A172 (cell line): Measurements from ENCODE around the gene SNCA. TPM values are rescaled to one million over a fixed set of nuclear protein-coding genes. Genes with fewer than 3 reads are reported as not detected.

Experiments used
- DNase-seq: peaks from one replicate; pipeline ENCODE4 v3.0.0-alpha.2; 2015; ENCODE audit warnings: low spot score
- total RNA-seq: library from RNA; depleted of rRNA; stranded (reverse); fragments of >200 nt; shearing (Covaris generic); gene quantifications from 2 replicates; pipeline ENCODE4 v1.2.3, GENCODE V29; 2014; rRNA removed

The SNCA gene
- not detected in 2 replicates for total RNA-seq

GRCh38 chr4:89836897-89837384, at the start of gene SNCA:
SNCA (minus strand) TSS chr4:89837161; CDS start chr4:89835667, 1,494 bp downstream.
- DNase-seq = no peak

DNA sequence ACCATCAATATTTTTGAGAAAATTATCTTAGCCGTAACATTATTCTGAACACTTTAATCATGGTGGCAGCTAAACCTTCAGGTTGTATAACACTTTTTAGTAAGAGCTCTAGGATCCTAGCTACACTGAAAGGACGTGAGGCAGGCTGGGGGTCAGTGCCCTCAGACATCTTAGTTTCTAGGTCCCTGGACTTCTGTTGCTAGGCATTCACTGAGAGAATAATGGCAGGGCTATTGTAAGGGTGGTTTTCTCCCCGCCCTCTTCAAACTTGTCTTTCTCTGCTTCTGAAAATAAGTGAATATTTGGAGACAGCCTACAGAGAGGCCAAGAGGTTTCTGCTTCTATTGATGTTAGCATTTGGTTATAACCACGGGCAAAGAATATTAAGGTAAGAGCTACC, 42.3 kb upstream of the SNCA start:
- no peak for DNase-seq

DNA sequence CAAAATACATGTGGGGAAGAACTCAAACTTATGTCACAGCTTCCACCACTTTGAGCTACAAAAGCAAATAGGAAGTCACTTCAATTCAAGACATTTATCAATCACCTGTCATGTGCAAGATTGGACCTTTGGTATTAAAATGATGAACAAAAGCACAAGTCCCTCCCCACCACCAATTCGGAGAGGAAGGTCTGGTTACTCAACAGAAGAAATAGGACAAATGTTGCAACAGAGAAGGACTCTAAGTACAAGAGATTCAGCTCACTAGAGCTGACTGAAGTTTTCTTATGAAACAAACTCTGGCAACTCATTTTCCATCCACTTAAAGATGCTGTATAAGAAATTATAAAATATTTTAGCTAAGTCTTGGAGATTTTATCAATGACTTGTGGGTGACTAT, 41.6 kb upstream of the SNCA start:
- no peak for DNase-seq

DNA sequence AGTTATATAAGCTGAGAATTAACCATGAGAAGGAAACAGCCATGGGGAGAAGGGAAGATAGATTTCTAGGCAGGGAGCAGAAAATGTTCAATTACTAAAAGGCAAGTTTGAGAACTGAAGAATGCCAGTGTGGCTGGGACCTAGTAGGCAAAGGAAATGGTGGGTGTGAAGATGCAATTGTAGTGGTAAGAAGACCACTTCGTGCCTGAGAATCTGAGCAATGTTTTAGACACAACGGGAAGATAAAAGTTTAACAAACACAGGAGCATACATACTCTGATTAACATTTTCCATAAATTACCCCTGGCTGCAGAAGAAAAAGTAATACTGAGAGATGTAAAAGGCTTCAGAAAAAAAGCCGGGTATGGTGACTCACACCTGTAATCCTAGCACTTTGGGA, 39.6 kb upstream of the SNCA start:
- DNase-seq = no peak

DNA sequence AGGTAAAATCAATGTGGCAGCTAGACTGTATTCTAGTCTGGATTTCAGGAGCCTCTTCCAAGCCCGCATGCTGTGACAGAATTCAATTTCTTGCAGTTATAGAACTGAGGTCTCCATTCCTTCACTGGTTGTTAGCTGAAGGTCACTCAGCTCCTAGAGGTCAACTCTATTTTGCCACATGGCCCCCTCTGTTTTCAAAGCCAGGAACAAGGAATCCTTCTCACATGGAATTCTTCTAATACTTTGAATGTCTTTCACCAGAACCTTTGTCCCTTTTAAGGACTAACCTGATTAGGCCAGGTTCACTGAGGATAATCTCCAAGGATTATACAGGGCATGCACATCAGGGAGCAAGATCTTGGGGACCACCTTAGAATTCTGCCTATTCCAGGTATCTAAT, 34.2 kb upstream of the SNCA start:
- DNase-seq = no peak

GRCh38 chr4:89868999-89869589, 32.1 kb upstream of the SNCA start:
- no peak for DNase-seq

DNA sequence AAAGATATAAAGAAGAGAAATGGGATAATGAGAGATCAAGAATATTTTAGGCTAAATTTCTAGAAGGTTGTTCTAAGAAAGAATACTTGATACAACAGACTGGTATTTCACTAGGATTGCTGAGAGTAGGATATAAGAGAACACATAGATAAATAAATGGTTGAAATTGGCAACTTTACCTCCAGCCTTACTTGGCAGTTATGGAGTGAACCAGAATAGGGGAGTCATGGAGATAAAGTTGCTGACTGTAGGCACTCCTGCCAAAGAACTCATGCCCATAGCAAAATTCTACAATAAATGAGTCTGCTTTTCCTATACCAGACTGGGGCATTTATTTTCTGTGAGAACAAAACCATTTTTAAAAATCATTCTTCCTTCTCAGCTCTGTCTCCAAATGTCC, 31.3 kb upstream of the SNCA start:
- DNase-seq = no peak

DNA sequence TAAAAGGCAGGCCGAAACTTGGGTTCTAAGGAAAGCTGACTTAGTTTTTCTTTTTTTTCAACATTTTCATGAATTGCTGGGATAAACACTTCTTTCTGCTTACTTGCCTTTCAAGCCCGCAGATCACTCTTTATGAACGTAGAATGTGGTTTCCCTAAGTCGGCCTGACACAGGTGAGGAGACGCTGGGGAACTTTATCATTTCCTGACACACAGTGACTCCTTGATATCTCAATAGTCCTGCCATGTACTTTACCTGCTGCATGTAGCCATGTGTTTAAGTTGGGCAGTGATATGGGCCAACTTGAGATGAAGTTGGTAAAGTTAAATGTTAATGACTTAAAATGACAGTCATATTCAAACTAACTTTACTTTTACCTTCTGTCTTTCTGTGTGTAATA, 26.6 kb upstream of the SNCA start:
- no peak for DNase-seq

DNA sequence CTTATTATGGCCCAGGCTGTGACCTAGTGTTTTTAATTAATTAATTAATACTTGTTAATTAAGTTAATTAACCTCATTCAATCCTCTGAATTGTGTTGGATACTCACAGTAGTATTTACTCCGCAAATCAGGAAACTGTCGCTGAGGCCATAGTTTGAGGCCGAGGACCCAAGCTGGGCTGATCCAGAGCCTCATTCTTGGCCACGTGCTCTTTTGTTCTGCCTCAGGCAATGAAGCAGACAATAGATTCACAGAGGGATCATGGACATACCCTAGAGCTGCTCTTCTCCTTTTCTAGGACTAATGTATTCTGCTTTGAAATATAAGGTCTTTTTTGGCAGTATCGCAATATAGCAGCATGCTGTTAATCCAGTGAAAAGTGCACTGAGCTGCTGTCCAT, 24.0 kb upstream of the SNCA start:
- DNase-seq = no peak

- no peak for DNase-seq
Observed at GRCh38 chr4:89855236-89855635, 18.3 kb upstream of the SNCA start.

DNA sequence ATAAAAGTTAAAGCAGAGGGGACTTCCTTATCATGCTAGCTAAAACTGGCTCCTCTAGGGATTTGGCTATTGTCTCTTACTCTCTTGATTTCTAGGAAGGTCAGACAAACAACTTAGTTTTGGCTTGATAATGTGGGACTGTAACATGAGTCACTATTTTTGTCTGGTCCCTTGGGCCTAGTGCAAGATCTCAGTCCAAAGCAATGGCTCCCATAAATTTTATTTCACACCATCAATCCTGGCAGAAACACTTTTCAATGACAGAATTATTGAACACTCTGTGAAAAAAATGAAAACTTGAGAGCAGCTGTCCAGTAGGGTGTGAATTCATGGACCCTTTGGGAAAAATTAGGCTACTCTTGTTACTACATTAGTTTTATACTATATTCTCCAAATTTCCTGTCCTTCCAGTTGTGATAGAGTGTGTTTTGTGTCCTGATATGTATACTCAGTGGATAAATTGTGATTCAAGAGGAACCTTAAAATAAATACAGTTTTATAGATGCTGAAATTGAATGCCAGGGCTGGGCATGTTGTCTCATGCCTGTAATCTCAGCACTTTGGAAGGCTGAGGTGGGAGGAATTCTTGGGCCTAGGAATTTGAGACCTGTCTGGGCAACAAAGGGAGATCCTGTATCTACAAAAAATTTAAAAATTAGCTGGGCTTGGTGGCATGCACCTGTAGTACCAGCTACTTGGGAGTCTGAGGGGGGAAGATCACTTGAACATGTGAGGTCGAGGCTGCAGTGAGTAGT, 10.8 kb upstream of the SNCA start:
- DNase-seq = no peak

DNA sequence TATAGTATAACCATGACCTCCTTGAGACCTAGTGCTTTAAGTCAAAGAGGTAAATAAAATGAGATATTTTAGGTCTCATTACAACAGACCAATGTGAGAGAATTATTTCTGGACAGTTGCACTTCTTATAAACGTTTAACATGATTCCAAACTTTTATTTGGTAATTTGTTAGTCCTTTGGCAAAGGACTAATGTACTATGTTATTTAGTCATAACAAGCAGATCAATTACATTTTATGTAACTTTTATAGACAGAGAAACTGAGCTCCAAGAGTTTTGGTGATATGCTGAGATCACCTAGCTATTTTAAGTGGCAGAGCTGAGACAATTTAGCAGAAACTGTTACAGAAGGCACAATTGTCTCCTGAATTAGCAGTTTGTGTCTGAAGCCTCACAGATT, 2.6 kb upstream of the SNCA start:
- no peak for DNase-seq

- DNase-seq = no peak
Observed at GRCh38 chr4:89837993-89838390, 1.0 kb upstream of the SNCA start.

DNA sequence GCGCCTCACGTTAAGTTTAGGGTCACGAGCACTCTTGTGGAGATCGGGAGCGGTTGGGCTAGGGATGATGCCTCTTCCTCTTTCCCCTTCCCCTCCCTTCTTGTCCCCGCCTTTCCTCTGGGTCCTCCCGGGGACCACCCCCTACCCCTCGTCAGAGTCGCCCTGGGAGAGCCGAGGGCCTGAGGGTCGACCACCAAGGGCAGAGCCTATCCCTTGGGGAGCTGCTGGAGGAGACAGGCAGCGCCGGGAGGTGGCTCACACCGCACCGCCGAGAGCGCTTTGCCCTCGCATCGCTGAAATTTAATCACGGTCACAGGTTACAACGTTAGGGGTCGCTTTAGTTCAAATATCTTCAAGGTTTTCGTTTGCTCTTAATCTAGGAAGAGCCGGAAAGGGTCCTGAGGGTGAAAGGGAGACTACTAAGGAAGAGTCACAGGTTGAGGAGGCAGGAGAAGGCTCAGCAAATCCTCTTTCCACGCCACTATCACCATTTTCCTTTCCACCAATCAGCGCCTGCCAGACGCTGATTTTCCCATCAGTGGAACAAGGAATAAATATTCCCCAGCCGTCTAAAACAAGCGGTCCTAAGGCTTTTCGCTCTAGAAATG, 528 bp upstream of the SNCA start:
- no peak for DNase-seq

DNA sequence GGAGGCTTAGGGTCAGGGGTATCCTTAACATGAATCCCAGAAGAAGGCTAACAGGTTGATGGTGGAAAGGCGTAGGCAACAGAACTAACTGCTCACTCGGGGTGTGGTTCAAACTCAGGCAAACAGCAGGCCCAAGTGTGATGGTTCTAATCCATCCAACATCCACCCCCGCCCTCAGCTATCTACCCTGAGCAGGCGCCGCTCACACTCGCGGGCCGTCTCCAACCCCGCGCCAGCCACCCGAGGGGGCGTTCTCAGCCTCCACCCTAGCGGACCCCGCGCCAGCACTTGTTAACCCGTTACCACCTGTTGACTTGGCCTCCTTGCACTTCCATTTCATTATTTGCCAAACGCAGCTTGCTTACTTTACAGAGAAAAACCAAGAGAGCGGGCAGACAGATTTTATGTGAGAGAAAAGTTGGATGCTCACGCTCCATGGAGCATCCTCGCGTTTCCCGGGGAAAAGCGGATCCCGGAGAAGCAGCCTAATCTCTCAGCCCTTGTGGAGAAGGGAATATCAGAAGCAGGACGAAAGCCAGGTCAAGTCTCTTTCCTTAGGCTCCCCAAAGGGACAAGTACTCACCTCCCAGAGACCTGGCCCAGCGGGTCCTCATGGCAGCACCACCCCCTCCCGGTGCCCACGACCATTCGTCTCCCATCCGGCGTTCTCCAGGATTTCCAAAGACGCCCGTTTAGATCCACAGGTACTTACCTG, 773 bp downstream of the SNCA start:
- no peak for DNase-seq

DNA sequence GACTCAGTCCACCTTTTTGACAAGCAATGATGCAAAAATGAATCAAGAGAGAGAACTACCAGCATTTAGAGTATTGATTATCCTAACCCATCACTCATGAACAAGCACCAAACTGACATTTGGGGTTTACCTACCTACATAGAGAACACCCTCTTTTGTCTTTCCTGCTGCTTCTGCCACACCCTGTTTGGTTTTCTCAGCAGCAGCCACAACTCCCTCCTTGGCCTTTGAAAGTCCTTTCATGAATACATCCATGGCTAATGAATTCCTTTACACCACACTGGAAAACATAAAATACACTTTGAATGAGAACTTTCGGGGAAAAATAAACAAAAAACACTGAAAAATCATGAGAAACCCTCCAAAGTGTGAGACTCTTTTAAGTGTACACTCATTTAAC, 1.5 kb downstream of the SNCA start:
- no peak for DNase-seq

DNA sequence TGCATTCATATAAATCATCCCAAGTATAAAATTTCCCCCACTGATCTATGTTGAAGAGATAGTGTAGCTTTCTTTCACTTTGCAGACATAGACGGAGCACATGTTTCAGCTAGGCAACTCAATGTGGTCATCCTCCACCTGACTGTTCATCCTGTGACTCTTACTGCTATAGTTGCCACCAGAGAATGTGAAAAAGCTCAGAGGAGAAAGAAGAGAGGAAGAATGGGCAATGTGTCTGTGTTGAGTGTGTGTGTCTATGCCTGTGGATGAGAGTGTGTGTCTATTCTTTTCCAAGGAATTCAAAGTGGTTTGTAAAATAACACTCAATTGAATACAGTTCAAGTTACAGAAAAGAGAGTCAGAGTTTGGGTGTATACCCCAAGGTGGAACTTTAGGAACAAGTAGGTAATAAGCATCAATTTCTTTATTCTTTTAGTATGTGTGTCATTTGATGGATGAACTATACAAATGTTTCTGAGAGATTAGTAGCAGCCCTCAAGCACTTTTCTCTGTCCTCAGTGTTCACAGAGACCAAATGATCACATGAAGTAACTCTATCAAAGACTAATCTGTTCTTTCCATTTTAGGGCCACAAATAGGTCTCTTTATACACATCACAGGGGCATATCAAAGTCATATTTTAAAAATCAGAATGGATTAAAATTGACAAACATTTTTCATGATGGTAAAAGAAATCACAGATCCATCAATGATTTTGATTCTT, 2.3 kb downstream of the SNCA start:
- DNase-seq = no peak

GRCh38 chr4:89829470-89830138, 7.4 kb downstream of the SNCA start:
- peak; percentile 8 for DNase-seq

GRCh38 chr4:89823416-89823815, 13.5 kb downstream of the SNCA start:
- peak; percentile 1 for DNase-seq

GRCh38 chr4:89821612-89822011, 15.3 kb downstream of the SNCA start:
- no peak for DNase-seq

DNA sequence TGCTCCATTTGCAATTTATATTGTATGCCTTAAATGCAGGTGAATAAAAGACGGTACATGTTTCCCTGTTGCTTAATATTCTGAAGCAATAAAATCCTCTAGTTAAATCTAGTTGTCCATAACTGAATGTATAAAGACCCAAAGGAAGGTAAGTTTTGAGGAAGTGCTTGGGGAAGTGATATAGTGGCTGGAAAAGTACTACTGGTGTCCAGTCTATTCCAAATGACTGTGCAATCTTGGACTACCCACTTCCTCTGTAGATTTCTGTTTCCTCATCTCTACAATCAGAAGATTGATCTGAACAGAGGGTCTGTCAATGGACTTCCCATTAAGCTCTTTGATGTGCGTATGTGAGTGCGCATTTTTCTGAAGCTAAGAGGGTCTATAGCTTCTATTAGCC, 17.0 kb downstream of the SNCA start:
- DNase-seq = no peak
